ENCODE results near the gene LHFPL3.
A peak's percentile ranks its signal among the peaks of the same experiment; 100 is the strongest.
"Not testable (repeated sequence)": the region's sequence is repeated elsewhere in the genome, so short reads cannot be mapped to it uniquely, and the experiment has no call there.

LHFPL3 gene

GRCh38 chr7:104550362-104550761, 222.0 kb downstream of the LHFPL3 start:
- no peak for TF ChIP-seq CTCF (conservative IDR thresholded peaks at IDR 0.05; ENCODE audit: low read depth, low read length)
- H3K4me3 ChIP-seq (ENCODE audit: low read length) = no peak overlapping the region
- no peak for DNase-seq (ENCODE audit: low read depth)

DNA sequence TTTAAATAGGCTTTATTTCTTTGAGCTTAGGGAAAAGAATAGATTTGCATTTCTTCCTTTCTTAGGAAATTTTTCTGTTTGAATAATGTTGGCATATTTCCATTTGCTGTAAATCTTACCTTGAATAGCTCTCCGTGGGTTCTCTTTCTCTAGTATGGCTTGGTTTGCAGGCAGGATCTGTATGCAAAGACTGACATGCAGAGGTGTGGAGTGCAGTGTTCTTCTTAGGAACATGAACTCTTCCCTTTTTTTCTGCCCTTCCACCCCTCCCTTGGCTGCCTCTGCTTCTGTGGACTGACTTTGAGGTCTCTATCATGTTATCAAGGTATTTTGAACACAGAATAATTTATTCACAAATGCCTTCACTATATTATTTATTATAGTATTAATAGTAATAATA, 222.8 kb downstream of the LHFPL3 start:
- no peak for TF ChIP-seq CTCF (conservative IDR thresholded peaks at IDR 0.05; ENCODE audit: low read depth, low read length)
- no peak for DNase-seq (ENCODE audit: low read depth)
- H3K4me3 ChIP-seq (ENCODE audit: low read length) = no peak overlapping the region

GRCh38 chr7:104552102-104552501, 223.7 kb downstream of the LHFPL3 start:
- no peak overlapping the region for H3K4me3 ChIP-seq (ENCODE audit: low read length)
- no peak for TF ChIP-seq CTCF (conservative IDR thresholded peaks at IDR 0.05; ENCODE audit: low read depth, low read length)
- peak; percentile 17 for DNase-seq (ENCODE audit: low read depth)

- TF ChIP-seq CTCF (conservative IDR thresholded peaks at IDR 0.05; ENCODE audit: low read depth, low read length) = no peak
- peak; percentile 16 for DNase-seq (ENCODE audit: low read depth)
- no peak overlapping the region for H3K4me3 ChIP-seq (ENCODE audit: low read length)
Measured at GRCh38 chr7:104553074-104553473, 224.7 kb downstream of the LHFPL3 start.

DNA sequence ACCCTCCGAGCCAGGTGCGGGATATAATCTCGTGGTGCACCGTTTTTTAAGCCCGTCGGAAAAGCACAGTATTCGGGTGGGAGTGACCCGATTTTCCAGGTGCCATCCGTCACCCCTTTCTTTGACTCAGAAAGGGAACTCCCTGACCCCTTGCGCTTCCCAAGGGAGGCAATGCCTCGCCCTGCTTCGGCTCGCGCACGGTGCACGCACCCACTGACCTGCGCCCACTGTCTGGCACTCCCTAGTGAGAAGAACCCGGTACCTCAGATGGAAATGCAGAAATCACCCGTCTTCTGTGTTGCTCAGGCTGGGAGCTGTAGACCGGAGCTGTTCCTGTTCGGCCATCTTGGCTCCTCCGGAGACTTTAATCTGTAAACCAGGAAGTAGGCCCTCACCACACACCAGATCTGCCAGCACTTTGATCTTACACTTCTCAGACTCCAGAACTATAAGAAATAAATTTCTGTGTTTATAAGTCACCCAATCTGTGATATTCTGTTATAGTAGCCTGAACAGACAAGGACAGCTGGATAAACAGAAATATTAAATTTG, 235.0 kb downstream of the LHFPL3 start:
- not testable (repeated sequence) for DNase-seq (ENCODE audit: low read depth); H3K4me3 ChIP-seq (ENCODE audit: low read length)

DNA sequence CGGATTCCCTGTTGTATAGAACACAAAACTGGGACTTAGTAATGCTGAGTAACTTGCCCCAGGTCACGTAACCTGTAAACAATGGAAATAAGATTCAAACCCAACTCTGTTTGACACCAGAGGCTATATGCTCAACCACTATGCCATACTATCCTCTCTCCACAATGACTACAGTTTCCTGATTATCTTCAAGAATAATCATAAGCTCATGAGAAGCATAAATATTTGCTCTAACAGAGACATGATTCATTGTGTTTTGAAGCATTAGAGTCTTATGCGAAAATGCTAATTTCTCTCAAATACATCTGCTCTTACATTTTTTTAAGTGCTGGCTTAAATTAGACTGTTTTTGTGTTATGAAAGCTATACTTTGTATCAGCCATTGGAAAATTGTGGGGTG, 241.3 kb downstream of the LHFPL3 start:
- no peak for TF ChIP-seq CTCF (conservative IDR thresholded peaks at IDR 0.05; ENCODE audit: low read depth, low read length)
- no peak for DNase-seq (ENCODE audit: low read depth)
- no peak overlapping the region for H3K4me3 ChIP-seq (ENCODE audit: low read length)

DNA sequence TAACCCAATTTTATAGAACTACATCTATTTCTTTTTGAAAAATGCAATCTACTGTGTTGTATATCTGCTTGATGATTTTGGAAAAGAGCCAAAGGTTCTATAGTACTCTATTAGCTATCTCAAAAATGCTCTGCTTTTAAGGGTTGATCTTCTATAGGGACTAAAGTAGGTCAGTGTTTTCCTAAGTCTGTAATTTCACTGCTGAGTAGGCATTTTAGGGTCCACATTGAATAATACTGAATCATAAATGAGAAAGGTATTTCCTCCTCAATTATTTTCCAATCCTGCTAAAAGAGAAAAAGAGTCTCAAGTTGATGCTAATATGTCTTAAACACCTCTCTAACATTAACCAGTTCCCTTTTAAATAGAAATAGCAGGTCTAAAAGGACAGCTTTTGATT, 244.2 kb downstream of the LHFPL3 start:
- no peak overlapping the region for H3K4me3 ChIP-seq (ENCODE audit: low read length)
- DNase-seq (ENCODE audit: low read depth) = no peak
- no peak for TF ChIP-seq CTCF (conservative IDR thresholded peaks at IDR 0.05; ENCODE audit: low read depth, low read length)

DNA sequence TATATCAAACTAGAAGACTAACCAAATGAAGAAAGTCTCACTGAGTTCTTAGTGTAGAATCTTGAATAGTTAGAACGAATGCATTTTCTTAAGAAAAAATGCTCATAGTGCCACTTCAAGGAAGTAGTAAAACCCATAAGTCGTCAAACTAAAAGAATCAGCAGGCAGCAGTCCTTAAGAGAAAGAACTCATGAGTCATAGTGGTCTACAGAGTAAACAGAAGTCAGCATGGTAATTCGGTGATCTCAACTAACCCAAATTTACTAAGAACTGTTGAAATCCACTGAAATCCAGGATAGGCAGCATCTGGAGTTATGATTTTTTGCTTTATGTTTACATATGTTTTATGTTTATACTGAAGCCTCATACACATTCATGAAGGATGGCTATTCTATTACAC, 256.2 kb downstream of the LHFPL3 start:
- DNase-seq (ENCODE audit: low read depth) = no peak
- no peak for TF ChIP-seq CTCF (conservative IDR thresholded peaks at IDR 0.05; ENCODE audit: low read depth, low read length)

GRCh38 chr7:104595591-104595990, 267.2 kb downstream of the LHFPL3 start:
- DNase-seq (ENCODE audit: low read depth) = not testable (repeated sequence)

More for the DNA sequence above, 256.2 kb downstream of the LHFPL3 start:
- no peak overlapping the region for H3K4me3 ChIP-seq (ENCODE audit: low read length)

More at GRCh38 chr7:104595591-104595990, 267.2 kb downstream of the LHFPL3 start:
- H3K4me3 ChIP-seq (ENCODE audit: low read length) = not testable (repeated sequence)

Data from retinal pigment epithelial cell (primary cell).